LNCAP (cell line): Measurements from ENCODE around the gene PTPN4.

Source experiments
- TF ChIP-seq, protein P1 (sequence below): fragments of 450-650 bp; IDR thresholded peaks from 2 replicates; pipeline ENCODE4 v1.5.1; 2017; ENCODE audit warnings: mild to moderate bottlenecking

Gene PTPN4

DNA sequence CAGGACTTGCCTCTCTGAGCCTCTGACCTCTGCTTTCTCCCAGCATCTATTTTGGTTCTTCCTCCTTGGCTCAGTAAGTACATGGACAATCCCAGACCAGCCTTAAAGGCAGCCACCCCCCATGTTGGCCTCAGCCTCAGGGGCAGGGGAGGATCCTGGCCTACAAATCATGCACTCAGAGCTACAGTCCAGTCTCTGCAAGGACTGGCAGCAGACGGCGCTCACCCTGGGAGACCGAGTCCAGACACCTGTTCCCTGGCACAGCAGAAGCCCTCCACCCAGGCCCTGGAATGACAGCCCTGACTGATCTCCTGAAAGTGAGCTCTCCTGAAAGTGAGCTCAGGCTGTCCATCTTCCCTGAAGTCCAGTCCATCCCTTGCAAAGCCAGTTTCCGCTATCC, 25.7 kb upstream of the PTPN4 start:
- TF ChIP-seq, protein P1, sequence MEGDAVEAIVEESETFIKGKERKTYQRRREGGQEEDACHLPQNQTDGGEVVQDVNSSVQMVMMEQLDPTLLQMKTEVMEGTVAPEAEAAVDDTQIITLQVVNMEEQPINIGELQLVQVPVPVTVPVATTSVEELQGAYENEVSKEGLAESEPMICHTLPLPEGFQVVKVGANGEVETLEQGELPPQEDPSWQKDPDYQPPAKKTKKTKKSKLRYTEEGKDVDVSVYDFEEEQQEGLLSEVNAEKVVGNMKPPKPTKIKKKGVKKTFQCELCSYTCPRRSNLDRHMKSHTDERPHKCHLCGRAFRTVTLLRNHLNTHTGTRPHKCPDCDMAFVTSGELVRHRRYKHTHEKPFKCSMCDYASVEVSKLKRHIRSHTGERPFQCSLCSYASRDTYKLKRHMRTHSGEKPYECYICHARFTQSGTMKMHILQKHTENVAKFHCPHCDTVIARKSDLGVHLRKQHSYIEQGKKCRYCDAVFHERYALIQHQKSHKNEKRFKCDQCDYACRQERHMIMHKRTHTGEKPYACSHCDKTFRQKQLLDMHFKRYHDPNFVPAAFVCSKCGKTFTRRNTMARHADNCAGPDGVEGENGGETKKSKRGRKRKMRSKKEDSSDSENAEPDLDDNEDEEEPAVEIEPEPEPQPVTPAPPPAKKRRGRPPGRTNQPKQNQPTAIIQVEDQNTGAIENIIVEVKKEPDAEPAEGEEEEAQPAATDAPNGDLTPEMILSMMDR: no peak

DNA sequence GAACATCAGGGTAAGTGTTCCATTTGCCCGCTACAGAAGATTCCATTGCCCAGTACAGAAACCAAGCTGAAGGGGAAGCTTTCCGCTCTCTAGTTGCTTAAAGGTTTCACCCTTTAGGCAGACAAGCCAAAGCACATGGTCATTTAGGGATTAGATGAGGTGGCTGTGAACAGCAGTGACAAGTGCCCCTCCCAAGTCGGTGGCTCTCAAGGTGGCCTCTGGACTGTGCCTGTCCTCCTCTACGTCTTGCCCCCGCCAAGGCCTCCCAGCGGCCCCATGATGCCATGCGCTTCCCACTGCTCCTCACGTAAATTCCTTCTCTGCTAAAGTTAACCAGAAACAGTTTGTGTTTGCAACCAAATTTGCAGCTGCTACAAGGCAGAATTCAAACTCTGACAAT, 24.2 kb upstream of the PTPN4 start:
- TF ChIP-seq, protein P1: no peak

DNA sequence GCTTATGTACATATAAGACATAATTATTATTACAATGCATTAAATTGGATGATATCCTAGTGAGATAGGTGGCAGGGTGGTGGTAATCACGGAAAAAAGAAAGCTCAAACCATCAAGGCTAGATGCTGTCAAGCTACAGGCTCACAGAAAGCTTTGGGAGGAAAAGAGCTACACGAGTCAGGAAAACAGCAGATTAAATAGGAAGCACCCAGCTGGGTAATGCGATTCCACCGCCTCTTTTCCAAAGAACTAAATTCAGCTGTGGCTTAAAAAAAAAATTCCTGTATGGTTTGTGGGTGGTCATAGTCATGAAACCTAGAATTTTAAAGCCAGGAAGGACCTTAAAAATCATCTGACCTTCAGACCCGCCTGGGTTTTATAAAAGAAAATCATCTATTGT, 23.7 kb upstream of the PTPN4 start:
- TF ChIP-seq, protein P1: no peak

DNA sequence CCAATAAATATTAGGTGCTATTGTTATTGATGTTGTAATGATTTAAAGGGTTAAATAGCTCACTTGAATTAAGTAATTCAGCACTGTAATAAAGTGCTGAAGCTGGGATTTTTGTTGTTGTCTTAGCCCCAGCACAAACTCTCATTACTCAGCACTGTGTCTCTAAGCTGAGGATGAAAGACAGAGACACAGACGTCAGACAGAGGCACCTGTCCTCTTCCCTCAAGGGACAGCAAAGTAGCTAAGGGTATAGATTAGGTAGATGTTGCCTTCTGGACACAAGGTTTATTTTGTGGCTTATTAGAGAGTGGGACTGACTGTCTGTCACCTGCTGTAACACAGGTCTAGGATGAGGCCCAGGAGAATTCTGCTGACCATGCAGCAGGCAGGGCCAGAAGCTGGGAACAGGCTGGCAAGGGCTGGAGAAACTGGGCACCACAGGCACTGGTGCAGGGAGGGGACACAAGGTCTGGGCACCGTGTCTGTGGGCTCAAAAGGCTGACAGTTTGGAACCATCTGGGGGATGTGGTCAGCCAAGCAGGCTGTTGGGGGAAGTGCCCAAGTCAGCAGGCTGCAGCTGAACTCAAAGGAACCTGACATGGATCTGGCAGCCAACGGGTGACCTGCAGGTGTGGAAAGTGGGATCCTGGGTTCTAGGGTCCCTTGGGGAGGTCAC, 20.0 kb upstream of the PTPN4 start:
- TF ChIP-seq, protein P1: no peak

DNA sequence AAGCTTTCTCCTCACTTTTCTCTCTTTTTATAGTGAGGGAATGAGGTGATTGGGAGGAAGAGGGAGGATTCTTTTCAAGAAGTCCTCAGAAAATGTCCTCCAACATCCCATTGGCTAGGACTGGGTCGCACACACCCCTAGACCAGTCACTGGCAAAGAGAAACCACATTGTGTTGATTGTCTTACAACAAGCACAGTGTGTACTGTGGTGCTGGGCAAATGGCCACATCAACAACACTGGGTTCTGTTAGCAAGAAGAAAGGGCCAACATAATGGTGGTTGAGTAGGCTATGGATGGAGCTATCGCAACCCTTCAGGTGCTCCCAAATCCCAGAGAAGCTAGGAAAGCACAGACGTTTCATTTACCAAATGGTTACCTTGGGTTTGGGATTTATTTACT, 18.7 kb upstream of the PTPN4 start:
- TF ChIP-seq, protein P1: no peak

DNA sequence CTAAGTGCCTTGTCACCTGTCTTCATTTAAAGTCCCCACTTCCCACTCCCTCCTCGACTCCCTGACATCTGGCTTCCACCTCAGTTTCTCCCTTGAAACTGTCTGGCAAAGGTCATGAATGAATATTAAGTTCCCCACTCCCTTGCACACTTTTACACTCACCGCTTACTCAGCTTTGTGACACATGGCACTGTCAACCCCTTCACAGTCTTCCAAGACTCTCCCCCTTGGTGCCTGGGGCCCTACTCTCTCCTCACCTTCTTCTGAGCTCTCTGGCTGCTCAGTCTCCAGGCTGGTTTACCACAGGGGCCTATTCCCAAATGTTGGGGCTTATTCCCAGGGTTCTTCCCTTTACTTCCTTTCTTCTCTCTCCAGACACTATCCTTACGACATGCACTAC, 17.9 kb upstream of the PTPN4 start:
- TF ChIP-seq, protein P1: no peak

DNA sequence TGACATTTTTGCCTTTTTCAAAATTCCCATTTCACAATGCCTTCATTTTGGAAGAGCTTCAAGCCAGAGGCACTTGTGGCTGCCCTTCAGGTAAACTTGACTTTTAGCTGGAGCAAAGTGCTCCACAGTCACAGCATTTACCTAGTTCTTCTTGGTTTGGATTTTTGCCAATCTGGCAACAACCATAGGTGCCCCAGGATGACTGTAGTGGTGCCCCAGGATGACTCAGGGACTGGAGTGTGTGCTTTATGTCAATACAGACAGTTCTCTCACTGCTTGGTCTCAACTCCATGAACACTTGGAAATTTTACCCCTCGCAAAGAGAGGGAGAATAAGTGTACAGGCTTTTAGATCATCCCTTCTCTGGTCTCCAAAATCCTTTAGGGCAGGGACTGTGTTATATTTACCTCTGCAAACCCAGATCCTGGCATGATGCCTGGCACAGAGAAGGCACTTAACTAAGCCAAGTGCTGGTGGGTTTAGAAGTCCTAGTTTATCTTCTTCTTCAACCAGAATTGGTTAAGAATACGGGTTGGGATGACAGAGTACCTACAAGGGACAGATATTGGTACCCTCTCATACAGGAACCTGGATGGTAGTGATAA, 15.3 kb upstream of the PTPN4 start:
- TF ChIP-seq, protein P1: no peak

DNA sequence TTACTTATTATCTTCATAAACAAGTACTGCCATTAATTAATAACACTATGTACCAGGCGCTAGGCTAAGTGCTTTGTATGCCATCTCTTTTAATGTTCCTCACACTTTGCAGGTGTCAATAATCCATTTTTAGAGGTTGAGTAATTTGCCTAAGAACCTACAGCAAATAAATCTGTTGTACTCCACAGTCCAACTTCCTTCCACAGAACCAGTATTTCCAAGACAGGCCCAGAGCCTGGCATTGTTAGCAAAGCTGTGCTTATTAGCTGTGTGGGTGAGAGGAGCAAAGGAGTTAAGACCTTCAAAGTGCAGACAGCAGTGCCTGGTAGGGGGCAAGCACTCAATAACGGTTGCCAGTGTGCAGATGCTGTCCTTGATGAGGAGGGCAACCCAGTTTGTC, 14.2 kb upstream of the PTPN4 start:
- TF ChIP-seq, protein P1: no peak
